Measurements from ENCODE around the gene ITGA4.

Gene ITGA4

GRCh38 chr2:181576431-181576830 is 119.2 kb downstream of the ITGA4 start:
- DNase-seq = no peak

- no peak for DNase-seq
Measured at GRCh38 chr2:181578829-181579228, 121.6 kb downstream of the ITGA4 start.

GRCh38 chr2:181581534-181581933 is 124.3 kb downstream of the ITGA4 start:
- DNase-seq = no peak

- DNase-seq = no peak
Measured at GRCh38 chr2:181585732-181586131, 128.5 kb downstream of the ITGA4 start.
